ENCODE data around the gene GRIA1. TPM values are rescaled to one million over a fixed set of nuclear protein-coding genes. Genes with fewer than 3 reads are reported as not detected.

The GRIA1 gene
- total RNA-seq, 1 donor from 2014 or later, result 21.9 TPM

DNA sequence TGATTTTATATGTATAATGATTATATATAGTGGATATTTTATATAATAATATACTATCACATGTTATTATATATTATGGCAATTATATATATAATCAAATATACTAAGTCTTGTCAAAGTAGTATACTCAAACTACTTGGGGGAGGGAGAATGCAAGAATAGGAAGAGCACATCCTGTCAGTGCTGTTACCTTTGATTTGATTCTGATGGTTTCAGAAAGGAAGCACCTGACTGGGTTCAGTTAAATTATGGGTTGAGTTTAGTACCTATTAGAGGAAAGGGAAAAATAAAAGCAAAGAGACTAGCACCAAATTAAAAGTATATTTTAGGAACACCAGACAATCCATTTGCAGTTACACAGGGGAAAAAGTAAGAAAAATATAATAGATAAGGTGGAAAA lies 107.6 kb downstream of the GRIA1 start:
- Mint-ChIP-seq H3K4me3 (ENCODE audit: unreplicated experiment) (no peak overlapping the region), H3K4me1 (ENCODE audit: unreplicated experiment) (no peaks in the 10 kb centered on the region), H3K9me3 (ENCODE audit: unreplicated experiment) (no peaks in the 10 kb centered on the region), H3K27ac (ENCODE audit: unreplicated experiment) (no peak overlapping the region), H3K36me3 (ENCODE audit: low read depth, unreplicated experiment) (no peaks in the 10 kb centered on the region), H3K27me3 (ENCODE audit: unreplicated experiment) (peaks cover 2% of the 10 kb centered on the region)
- TF ChIP-seq, protein P1, sequence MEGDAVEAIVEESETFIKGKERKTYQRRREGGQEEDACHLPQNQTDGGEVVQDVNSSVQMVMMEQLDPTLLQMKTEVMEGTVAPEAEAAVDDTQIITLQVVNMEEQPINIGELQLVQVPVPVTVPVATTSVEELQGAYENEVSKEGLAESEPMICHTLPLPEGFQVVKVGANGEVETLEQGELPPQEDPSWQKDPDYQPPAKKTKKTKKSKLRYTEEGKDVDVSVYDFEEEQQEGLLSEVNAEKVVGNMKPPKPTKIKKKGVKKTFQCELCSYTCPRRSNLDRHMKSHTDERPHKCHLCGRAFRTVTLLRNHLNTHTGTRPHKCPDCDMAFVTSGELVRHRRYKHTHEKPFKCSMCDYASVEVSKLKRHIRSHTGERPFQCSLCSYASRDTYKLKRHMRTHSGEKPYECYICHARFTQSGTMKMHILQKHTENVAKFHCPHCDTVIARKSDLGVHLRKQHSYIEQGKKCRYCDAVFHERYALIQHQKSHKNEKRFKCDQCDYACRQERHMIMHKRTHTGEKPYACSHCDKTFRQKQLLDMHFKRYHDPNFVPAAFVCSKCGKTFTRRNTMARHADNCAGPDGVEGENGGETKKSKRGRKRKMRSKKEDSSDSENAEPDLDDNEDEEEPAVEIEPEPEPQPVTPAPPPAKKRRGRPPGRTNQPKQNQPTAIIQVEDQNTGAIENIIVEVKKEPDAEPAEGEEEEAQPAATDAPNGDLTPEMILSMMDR (IDR thresholded peaks at IDR 0.05; ENCODE audit: unreplicated experiment), result no peak
- no peak for DNase-seq (ENCODE audit: low spot score)

DNA sequence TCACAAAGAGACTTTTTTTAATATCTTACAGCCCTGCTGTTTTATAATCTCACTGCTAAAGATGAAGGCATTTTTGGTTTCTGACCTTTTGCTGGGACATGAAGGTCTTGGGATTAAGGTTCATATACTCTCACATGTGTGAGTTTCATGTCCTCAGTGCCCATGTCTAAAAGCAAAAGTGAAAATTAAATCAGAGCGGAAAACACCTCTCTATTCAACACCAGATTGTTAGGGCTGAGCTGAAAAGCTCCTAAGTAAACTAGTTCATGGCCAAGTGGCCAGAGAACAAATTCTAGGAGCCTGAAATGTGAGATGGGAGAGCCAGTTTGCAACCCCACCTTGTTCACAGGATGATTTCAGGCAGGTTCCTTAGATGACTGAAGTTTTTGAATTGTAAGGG lies 110.9 kb downstream of the GRIA1 start:
- no peak overlapping the region for H3K27ac Mint-ChIP-seq (ENCODE audit: unreplicated experiment)
- TF ChIP-seq, protein P1 (IDR thresholded peaks at IDR 0.05; ENCODE audit: unreplicated experiment), result no peak
- no peak overlapping the region for H3K4me3 Mint-ChIP-seq (ENCODE audit: unreplicated experiment)
- DNase-seq (ENCODE audit: low spot score), result no peak
- no peaks in the 10 kb centered on the region for H3K36me3 Mint-ChIP-seq (ENCODE audit: low read depth, unreplicated experiment)
- H3K27me3 Mint-ChIP-seq (ENCODE audit: unreplicated experiment), result peaks cover 2% of the 10 kb centered on the region
- no peaks in the 10 kb centered on the region for H3K9me3 Mint-ChIP-seq (ENCODE audit: unreplicated experiment)
- H3K4me1 Mint-ChIP-seq (ENCODE audit: unreplicated experiment), result no peaks in the 10 kb centered on the region

DNA sequence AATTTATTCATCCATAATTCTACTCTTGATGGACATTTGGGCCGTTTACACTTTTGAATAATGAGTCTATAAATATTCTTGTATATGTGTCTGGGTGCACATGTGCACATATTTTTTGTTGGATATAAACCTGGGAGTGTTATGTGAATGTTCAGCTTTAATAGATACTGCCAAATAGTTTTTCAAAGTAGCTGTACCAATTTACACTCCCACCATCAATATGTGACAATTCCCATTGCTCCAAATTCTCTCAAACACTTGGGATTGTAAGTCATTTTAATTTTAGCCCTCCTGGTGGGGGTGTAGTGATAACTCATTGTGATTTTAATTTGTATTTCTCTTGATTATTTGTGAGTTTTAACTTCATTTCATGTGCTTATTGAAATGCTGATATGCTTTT lies 114.9 kb downstream of the GRIA1 start:
- no peak overlapping the region for H3K27ac Mint-ChIP-seq (ENCODE audit: unreplicated experiment)
- H3K9me3 Mint-ChIP-seq (ENCODE audit: unreplicated experiment), result no peaks in the 10 kb centered on the region
- H3K27me3 Mint-ChIP-seq (ENCODE audit: unreplicated experiment), result peaks cover 2% of the 10 kb centered on the region
- TF ChIP-seq, protein P1 (IDR thresholded peaks at IDR 0.05; ENCODE audit: unreplicated experiment), result no peak
- no peak overlapping the region for H3K4me3 Mint-ChIP-seq (ENCODE audit: unreplicated experiment)
- H3K4me1 Mint-ChIP-seq (ENCODE audit: unreplicated experiment), result no peaks in the 10 kb centered on the region
- H3K36me3 Mint-ChIP-seq (ENCODE audit: low read depth, unreplicated experiment), result no peaks in the 10 kb centered on the region
- DNase-seq (ENCODE audit: low spot score), result no peak

DNA sequence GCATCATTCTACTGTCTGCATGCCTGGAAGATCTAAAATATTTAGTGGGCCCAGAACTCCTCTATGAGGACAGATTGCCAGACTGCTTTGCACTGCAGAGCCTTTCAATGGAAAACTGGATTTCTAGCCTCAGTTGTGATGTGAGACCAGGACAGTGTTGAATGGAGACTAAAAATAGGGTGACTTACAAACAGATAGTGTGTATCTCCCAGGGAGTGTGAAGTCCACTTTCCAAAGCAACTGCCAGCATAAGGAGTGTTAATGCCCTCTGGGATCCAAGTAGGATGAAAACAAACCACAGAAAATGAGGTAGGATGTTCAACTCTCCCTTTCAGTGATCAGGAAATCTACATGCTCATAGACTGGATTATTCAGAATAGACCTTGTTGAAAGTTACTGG lies 119.5 kb downstream of the GRIA1 start:
- no peak for DNase-seq (ENCODE audit: low spot score)
- no peak overlapping the region for H3K27ac Mint-ChIP-seq (ENCODE audit: unreplicated experiment)
- no peak overlapping the region for H3K4me3 Mint-ChIP-seq (ENCODE audit: unreplicated experiment)
- H3K36me3 Mint-ChIP-seq (ENCODE audit: low read depth, unreplicated experiment), result no peaks in the 10 kb centered on the region
- H3K9me3 Mint-ChIP-seq (ENCODE audit: unreplicated experiment), result no peaks in the 10 kb centered on the region
- H3K27me3 Mint-ChIP-seq (ENCODE audit: unreplicated experiment), result no peaks in the 10 kb centered on the region
- TF ChIP-seq, protein P1 (IDR thresholded peaks at IDR 0.05; ENCODE audit: unreplicated experiment), result no peak
- no peaks in the 10 kb centered on the region for H3K4me1 Mint-ChIP-seq (ENCODE audit: unreplicated experiment)

DNA sequence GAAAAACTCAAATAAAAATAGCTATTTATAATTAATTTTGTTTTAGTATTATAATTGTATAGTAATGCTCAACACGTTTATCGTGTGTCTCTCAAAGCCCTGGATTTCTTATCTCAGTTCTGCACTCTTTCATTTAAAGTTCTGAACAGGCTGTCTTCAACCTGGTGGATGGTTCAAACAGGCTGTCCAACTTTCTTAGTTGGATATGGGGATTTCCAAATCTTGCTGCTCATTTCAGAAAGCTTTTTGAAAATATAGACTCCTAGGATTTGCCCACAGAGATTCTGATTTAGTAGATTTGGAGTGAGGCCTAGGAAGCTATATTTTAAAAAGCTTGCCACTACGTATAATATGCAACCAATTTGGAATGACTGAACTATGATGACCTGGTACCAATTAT lies 120.3 kb downstream of the GRIA1 start:
- no peaks in the 10 kb centered on the region for H3K36me3 Mint-ChIP-seq (ENCODE audit: low read depth, unreplicated experiment)
- TF ChIP-seq, protein P1 (IDR thresholded peaks at IDR 0.05; ENCODE audit: unreplicated experiment), result no peak
- no peak for DNase-seq (ENCODE audit: low spot score)
- no peaks in the 10 kb centered on the region for H3K9me3 Mint-ChIP-seq (ENCODE audit: unreplicated experiment)
- H3K27ac Mint-ChIP-seq (ENCODE audit: unreplicated experiment), result no peak overlapping the region
- H3K4me1 Mint-ChIP-seq (ENCODE audit: unreplicated experiment), result no peaks in the 10 kb centered on the region
- H3K27me3 Mint-ChIP-seq (ENCODE audit: unreplicated experiment), result no peaks in the 10 kb centered on the region
- H3K4me3 Mint-ChIP-seq (ENCODE audit: unreplicated experiment), result no peak overlapping the region

Measured in endothelial cell (in vitro differentiated cells).